Neural cell (in vitro differentiated cells): Measurements from ENCODE around the gene NPRL2.

Experiments
- CTCF ChIP-seq: fragments of 450-650 bp; IDR thresholded peaks from 2 replicates; pipeline ENCODE4 v1.5.1; 2014; ENCODE audit warnings: antibody characterized with exemption, mild to moderate bottlenecking, moderate library complexity; ENCODE audit not compliant: poor library complexity, severe bottlenecking
- EP300 ChIP-seq: fragments of 450-650 bp; conservative IDR thresholded peaks from 2 replicates; pipeline ENCODE4 v1.6.1; 2014; ENCODE audit warnings: antibody characterized with exemption, mild to moderate bottlenecking, moderate library complexity; ENCODE audit not compliant: poor library complexity, severe bottlenecking
- EZH2 ChIP-seq: fragments of 200-600, 300-800 bp; shearing (Covaris generic), sonication (generic); IDR thresholded peaks from 2 replicates; pipeline ENCODE4 v1.6.1; 2014; ENCODE audit warnings: antibody characterized with exemption, low read length, borderline replicate concordance, mild to moderate bottlenecking; ENCODE audit not compliant: insufficient read depth, poor library complexity, severe bottlenecking
- POLR2AphosphoS5 ChIP-seq: IDR thresholded peaks from 2 replicates; pipeline ENCODE4 v1.6.1; 2012
- RAD21 ChIP-seq: fragments of 450-650 bp; conservative IDR thresholded peaks from 2 replicates; pipeline ENCODE4 v1.6.1; 2014; ENCODE audit warnings: antibody characterized with exemption, mild to moderate bottlenecking, moderate library complexity
- SMC3 ChIP-seq: fragments of 450-650 bp; conservative IDR thresholded peaks from 2 replicates; pipeline ENCODE4 v1.6.1; 2014; ENCODE audit warnings: antibody characterized with exemption, mild to moderate bottlenecking, moderate library complexity; ENCODE audit not compliant: poor library complexity
- TAF1 ChIP-seq: IDR thresholded peaks from 2 replicates; pipeline ENCODE4 v1.6.1; 2012; ENCODE audit warnings: low read depth
- TF ChIP-seq, protein P1 (sequence below): IDR thresholded peaks from 2 replicates; pipeline ENCODE4 v1.6.1; 2012; ENCODE audit warnings: borderline replicate concordance

GRCh38 chr3:50299638-50299928 is 51.0 kb downstream of the NPRL2 start:
- TF ChIP-seq CTCF (no peak), TAF1 (peak; percentile 32), RAD21 (no peak), EP300 (no peak), EZH2 (no peak), POLR2AphosphoS5 (no peak), SMC3 (no peak)
- TF ChIP-seq, protein P1, sequence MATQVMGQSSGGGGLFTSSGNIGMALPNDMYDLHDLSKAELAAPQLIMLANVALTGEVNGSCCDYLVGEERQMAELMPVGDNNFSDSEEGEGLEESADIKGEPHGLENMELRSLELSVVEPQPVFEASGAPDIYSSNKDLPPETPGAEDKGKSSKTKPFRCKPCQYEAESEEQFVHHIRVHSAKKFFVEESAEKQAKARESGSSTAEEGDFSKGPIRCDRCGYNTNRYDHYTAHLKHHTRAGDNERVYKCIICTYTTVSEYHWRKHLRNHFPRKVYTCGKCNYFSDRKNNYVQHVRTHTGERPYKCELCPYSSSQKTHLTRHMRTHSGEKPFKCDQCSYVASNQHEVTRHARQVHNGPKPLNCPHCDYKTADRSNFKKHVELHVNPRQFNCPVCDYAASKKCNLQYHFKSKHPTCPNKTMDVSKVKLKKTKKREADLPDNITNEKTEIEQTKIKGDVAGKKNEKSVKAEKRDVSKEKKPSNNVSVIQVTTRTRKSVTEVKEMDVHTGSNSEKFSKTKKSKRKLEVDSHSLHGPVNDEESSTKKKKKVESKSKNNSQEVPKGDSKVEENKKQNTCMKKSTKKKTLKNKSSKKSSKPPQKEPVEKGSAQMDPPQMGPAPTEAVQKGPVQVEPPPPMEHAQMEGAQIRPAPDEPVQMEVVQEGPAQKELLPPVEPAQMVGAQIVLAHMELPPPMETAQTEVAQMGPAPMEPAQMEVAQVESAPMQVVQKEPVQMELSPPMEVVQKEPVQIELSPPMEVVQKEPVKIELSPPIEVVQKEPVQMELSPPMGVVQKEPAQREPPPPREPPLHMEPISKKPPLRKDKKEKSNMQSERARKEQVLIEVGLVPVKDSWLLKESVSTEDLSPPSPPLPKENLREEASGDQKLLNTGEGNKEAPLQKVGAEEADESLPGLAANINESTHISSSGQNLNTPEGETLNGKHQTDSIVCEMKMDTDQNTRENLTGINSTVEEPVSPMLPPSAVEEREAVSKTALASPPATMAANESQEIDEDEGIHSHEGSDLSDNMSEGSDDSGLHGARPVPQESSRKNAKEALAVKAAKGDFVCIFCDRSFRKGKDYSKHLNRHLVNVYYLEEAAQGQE = no peak
